GM21360 (cell line): ENCODE data around the gene SVOP.
"Not testable (repeated sequence)": the region's sequence is repeated elsewhere in the genome, so short reads cannot be mapped to it uniquely, and the experiment has no call there.

Experiments
- ATAC-seq: cut with Tn5 transposase; IDR thresholded peaks from one replicate; pipeline ENCODE4 v1.9.1; 2021; ENCODE audit warnings: mild to moderate bottlenecking, moderate library complexity; ENCODE audit not compliant: unreplicated experiment

SVOP gene

DNA sequence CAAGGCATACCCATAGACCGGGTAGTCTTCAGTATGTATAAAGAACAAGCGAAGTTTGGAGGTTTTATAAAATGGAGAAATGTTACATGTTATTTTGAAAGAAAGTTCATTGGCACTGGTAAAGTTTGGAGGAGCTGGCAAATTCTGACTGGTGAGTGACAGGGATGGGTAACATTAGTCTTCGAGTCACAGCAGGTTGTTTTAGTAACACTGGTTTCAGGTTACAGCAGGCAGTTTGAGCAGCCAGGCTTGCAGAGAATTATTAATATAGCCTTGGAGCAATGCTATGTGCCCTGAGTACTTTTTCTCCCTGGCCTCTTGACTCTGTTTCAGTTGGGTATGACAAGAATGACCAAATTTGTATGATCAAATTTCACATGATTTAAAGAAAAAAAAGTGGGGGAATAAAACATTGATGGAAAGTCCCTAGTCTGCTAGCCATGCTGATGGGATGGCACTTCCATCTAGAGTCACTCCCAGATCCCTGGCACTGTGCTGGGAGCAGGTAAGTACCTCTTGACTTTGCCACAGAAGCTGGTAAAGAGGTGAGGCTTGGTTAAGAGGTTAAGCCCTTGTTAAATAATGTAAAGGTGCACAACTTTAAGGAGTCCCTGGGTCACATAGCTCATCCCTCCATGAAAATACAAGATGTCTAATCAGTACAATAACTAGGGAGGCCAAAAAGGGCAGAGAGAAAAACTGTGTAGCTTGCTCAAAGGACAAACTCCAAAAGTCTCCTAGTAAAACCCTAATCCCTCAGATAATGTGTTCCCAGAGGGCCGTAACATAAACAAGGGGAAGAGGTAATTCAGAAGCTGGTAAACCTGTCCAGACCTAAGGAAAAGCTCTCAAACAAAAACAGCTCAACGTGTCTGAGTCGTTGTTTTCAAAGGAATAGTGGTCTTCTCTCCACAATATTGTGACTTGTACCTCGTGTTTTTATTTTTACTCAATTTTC lies 12.7 kb upstream of the SVOP start:
- no peak for ATAC-seq

DNA sequence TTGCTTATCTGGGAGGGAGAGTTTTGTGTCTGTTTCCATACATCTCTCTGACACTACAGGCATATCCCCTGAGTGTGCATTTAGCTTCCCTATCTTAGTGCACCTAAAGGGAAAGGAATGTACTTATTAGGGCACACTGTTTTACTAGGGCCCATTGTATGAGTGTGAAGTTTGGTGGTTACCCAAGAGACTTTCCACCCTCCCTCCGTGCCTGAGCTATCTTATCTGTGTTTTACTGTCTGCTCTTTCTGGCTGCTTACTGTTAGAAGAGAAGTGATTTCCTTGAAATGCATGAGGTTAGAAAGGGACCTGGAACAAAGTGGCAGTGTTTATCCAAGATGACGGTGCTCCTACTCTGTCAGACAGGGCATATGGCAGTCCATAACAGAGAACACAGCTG lies 8.5 kb upstream of the SVOP start:
- no peak for ATAC-seq

DNA sequence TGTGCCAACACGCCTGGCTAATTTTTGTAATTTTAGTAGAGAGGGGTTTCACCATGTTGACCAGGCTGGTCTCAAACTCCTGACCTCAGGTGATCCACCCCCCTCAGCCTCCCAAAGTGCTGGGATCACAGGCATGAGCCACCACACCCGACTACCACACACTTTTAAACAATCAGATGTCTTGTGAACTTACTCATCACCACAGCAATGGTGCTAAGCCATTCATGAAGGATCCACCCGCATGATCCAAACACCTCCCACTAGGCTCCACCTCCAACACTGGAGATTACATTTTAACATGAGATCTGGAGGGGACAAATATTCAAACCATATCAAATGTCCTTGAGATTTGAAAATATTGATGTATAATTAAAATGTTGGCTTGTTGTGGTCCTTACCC lies 7.8 kb upstream of the SVOP start:
- ATAC-seq = not testable (repeated sequence)

DNA sequence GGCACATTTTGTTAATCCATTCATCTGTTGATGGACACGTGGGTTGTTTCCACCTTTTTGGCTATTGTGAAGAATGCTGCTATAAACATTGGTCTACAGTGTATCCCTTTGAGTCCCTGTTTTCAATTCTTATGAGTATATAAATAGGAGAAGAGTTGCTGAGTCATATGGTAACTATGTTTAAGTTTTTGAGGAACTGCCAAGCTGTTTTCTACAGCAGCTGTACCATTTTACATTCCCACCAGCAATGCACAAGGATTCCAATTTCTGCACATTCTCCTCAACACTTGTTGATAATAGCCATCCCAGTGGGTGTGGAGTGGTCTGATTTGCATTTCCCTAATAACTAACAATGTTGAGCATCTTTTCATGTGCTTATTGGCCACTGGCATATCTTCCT lies 6.9 kb upstream of the SVOP start:
- ATAC-seq = no peak

DNA sequence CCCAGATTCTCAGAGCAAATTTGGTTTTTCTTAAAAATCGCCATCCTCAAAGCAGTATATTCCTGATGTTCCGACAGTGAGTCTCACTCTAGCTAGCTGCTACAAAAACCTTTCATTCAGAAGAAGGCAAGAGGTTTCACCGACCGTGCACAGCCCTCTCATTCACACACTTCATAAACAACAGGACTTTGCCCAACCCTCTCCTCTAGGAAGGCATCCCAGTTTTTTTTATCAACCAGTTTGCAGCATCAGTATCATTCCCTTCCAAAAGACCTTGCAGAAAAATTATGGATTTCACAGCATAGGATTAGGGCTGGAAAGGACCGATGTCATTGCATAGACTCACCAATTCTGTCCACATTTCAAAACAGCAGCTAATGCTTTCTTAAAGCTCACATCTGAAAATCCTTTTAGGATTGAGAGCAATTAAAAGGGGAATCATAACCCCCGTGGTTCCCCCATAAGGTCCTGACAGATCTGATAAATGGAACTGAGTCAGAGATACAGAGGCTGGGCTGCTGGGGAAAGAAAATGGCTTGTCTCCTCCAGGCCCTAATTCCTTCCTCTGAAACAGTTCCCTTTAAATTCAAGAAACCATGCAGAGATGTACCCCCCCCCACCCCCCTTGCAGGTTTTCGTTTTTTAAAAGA lies 597 bp downstream of the SVOP start:
- ATAC-seq = no peak

DNA sequence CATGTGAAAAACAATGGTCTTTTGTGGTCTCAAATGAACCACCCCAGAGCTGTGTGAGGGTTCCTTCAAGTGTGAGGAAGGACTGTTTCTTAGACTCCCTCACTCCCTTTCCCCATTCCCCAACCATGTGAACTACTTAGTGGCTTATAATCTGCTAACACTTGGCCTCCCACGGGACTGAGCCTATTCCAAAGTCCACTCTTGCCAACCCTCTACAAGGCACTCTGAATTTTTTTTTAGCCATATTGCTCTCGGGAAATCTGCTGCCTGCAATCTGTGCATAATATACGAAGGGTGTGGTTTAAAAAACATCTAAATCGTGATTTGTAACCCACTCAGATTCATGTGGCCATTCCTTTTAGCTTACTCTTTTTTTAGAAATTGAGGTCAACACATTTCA lies 2.6 kb downstream of the SVOP start:
- ATAC-seq = no peak

DNA sequence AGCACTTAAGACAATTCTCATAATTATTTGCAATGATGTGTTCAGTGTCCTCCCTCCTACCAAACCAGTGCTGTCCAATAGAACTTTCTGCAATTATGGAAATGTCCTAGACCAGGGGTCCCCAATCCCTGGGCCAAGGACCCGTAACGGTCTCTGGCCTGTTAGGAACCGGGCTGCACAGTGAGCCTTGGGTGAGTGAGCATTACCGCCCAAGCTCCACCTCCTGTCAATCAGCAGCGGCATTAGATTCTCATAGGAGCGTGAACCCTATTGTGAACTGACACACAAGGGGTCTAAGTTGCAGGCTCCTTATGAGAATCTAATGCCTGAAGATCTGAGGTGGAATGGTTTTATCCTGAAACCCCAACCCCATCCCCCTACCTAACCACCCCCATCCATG lies 3.9 kb downstream of the SVOP start:
- ATAC-seq = no peak

DNA sequence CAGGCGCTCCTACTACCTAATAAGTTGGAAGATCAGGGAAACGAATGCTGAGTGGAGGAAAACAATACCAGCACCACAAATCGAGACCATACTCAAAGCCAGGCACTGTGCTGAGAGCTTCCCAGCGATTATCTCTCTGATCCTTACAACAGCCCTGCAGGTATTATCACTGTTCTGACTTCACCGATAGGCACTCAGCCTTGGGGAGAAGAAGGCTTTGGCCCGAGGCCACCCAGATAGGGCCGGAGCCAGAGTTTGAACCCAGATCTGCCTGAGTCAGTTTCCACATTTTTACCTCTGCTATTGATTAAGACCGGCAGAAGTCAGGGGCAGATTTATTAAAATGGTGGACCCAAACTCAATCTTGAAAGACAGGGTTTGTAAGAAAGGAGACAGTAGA lies 4.9 kb downstream of the SVOP start:
- ATAC-seq = no peak

DNA sequence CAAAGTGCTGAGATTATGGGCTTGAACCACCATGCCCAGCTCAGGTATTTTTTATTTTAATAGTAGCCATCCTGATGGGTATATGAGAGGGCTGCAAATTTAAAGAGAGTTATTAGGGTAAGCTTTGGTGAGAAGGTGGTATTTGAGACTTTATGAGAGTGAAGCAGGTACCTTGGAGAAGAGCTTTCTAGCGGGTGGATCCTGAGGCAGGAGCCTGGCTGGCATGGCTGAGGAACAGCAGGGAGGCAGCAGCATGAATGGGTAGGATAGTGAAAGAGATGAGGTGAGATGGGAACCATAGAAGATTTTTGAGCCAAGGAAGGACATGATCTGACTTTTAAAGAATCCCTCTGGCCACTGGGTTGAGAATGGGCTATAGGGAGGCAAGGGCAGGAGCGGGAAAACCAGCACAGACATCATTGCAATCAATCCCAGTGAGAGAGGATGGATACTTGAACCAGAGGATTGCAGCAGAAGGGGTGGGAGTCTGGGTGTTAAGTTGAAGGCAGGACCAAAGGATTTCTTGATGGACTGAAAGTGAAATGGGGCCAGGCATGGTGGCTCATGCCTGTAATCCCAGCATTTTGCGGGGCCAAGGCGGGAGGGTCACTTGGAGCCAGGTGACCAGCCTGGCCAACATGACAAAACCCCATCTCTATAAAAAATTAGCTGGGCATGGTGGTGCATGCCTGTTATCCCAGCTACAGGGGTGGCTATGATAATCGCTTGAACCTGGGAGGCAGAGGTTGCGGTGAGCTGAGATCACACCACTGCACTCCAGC lies 5.7 kb downstream of the SVOP start:
- no peak for ATAC-seq

DNA sequence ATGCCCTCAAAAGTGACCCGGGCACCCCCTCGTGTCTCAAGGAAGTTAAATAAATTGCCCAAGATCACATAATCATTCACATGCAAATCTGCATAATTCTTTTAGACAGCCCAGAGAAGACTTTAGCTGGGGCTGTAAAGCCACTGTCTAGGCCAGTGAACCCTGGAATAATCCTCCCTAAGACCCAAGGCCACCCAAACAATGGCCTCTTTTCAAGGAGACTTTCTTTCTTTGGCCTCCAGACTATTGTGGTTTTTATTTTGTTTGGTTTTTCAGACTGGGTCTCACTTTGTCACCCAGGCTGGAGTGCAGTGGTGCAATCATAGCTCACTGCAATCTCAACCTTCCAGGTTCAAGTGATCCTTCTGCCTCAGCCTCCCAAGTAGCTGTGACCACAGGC lies 10.6 kb downstream of the SVOP start:
- ATAC-seq = no peak

DNA sequence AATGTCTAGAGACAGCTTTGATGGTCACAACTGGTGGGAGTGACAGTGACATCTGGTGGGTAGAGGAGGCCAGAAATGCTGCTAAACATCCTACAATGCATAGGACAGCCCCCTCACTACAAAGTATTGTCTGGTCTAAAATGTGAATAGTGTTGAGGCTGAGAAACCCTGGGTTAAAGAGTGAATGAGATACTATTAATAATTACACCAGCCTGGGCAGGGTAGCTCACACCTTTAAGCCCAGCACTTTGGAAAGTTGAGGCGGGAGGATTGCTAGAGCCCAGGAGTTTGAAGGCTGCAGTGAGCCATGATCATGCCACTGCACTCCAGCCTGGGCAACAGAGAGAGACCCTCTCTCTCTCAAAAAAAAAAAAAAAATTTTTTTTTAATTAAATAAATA lies 11.1 kb downstream of the SVOP start:
- ATAC-seq = no peak

DNA sequence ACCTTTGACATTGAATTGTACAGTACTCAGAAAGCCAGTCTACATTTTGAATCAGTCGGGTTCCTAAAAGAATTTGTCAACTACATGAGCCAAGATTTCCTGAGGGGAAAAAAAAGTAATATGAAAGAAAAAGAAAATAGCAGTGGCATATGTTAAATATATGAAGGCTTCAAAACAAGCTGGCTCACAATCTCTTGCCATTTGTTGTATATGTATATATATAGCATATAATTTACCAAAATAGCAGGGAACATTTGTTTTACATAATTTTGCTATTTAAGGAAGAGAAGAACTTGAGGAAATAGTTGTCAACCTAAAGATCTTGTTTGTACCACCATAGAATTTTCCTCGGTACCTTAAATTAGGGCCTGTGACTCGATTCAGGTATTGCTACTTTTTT lies 16.9 kb downstream of the SVOP start:
- no peak for ATAC-seq

DNA sequence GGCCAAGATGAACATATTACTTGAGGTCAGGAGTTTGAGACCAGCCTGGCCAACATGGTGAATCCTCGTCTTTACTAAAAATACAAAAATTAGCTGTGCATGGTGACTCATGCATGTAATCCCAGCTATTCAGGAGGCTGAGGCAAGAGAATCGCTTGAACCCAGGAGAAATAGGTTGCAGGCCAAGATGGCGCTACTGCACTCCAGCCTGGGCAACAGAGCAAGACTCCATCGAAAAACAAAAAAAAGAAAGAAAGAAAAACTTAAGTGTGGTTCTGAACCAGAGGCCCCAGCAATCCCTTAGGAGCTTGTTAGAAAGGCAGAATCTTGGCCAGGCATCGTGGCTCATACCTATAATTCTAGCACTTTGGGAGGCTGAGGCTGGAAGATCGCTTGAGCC lies 24.5 kb downstream of the SVOP start:
- ATAC-seq = no peak

DNA sequence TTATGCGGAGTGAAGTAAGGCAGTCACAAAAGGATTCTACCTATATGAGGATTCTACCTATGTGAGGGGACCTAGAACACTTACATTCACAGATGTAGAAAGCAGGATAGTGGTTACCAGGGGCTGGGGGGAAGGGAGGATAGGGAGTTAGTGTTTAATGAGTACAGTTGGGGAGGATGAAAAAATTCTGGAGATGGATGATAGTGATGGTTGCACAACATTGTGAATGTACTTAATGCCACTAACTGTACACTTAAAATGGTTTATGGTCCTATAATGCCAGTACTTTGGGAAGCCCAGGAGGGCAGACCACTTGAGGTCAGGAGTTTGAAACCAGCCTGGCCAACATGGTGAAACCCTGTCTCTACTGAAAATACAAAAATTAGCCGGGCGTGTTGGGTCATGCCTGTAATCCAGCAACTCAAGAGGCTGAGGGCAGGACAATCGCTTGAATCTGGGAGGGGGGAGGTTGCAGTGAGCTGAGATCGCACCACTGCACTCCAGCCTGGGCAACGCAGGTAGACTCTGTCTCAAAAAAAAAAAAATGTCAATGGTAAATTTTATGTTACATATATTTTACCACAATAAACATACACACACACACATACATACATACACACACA lies 25.4 kb downstream of the SVOP start:
- ATAC-seq = no peak

DNA sequence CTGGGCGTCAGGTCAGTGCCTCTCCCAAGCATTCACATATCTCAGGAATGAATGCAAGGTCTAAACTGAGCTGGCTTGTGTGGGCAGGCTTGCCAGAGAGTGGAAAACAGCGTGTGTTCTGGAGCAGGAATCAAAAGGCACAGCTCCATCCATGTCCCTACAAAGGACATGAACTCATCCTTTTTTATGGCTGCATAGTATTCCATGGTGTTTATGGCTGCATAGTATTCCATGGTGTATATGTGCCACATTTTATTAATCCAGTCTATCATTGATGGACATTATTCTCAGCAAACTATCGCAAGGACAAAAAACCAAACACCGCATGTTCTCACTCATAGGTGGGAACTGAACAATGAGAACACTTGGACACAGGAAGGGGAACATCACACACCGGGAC lies 30.8 kb downstream of the SVOP start:
- not testable (repeated sequence) for ATAC-seq

DNA sequence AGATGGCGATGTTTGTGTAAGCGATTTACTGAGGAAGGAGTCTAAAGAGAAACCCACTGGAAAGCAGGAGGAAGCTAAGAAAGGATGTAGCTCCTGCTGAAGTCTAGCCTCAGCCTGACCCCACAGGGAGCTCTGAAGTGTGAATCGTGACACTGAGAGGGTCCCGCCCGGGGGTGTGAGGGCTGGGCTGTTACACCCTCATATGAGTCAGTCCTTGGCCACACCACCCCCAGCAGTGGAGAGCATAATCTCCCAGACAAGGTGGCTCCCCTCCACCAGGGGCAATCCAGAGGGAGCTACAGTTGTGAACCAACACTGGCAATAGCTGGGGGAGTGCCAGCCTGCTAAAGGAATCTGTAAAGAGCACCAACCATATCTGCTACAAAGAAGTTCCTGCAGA lies 31.5 kb downstream of the SVOP start:
- no peak for ATAC-seq

DNA sequence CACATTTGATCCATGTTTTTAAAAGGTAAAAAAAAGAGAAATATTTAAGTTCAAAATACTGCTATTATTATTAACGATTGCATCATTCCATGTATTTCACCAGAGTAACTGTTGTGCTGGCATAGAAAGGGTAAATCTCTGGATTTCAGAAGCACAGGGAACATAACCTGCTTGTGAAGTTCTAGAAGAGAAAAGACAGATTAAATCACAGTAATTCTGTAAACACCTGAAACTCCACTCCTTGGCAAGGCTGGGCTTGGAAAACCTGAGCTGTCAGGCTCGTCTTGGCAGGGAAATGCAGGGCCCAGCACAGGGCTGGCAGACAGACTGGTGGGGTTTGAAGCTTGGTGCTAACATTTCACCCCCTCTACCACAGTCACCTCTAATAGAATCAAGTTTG lies 35.1 kb downstream of the SVOP start:
- ATAC-seq = no peak

DNA sequence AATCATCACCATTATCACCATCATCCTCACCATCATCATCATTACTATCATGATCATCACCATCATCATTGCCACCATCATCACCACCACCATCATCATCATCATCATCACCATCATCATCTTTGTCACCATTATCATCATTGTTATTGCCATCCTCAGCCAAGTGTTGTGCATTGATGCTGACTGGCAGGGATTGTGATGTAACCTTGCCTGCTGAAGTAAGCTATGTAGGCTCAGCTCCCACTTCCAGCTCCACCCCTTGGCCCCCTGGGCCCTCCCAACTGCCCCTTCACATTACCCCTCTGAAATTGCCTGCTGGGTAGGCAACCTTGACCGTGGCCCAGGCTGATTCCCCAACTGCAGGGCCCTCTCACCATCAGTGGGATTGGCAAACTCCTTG lies 37.6 kb downstream of the SVOP start:
- no peak for ATAC-seq

DNA sequence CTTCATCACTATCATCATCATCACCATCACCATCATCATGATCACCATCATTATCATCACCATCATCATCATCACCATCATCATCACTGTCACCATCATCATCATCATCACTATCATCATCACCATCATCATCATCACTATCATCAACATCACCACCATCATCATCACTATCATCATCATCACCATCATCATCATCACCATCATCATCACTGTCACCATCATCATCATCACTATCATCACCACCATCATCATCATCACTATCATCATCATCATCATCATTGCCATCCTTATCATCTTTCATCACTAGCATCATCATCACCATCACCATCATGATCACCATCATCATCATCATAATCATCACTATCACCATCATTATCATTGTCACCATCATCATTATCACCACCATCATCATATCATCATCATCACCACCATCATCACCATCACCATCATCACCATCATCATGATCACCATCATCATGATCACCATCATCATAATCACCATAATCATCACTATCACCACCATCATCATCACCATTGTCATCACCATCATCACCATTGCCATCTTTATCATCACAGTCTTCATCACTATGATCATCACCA lies 38.1 kb downstream of the SVOP start:
- no peak for ATAC-seq

DNA sequence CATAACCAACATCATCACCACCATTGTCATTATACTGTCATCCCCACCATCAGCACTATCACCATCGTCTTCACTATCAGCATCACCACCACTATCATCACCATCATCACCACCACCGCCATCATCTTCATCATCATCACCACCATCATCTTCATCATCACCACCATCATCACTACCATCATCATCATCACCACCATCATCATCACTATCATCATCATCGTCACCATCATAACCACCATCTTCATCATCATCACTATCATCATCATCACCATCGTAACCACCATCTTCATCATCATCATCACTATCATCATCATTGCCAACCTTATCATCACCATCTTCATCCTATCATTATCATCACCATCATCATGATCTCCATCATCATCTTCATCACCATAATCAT lies 39.0 kb downstream of the SVOP start:
- no peak for ATAC-seq
